HG02588 (cell line): ENCODE results near the gene IGHMBP2.

Experiments
- ATAC-seq: cut with Tn5 transposase; IDR thresholded peaks from one replicate; pipeline ENCODE4 v1.9.1; 2021; ENCODE audit warnings: mild to moderate bottlenecking, moderate library complexity; ENCODE audit not compliant: unreplicated experiment

IGHMBP2 gene

DNA sequence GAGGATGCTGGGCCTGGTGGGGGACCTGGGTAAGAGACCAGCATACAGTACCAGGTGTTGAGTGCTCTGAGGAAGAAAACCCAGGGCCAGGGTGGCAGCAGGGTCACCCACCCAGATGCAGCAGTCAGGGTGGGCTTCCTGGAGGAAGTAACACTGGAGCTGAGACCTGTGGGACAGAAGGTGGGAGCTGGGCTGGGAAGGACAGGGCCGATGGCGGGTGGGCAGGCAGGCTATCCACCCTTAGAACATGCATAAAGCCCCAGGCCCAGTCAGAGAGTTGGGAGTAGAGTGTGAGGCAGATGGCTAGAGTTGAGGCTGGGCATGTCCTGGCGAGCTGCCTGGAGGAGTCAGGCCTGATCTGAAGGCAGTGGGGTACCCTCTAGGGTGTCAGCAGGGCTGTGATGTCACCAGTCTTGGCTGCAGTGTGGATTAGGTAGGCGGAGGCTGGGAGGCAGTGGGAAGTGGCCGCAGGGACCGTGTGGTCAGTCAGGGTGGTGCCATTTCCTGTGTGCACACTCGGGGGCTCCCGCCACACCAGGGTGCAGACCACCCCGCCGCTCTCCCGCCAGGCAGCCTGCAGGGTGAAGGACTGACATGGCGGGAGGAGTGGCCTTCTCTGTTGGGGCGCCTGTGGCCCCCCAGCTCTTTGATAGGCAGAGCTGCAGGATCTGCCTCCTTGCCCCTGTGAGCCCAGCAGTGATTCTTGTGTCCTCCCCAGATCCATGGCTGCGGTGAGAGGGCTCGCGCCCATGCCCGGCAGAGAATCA, 35.3 kb downstream of the IGHMBP2 start:
- ATAC-seq = no peak

DNA sequence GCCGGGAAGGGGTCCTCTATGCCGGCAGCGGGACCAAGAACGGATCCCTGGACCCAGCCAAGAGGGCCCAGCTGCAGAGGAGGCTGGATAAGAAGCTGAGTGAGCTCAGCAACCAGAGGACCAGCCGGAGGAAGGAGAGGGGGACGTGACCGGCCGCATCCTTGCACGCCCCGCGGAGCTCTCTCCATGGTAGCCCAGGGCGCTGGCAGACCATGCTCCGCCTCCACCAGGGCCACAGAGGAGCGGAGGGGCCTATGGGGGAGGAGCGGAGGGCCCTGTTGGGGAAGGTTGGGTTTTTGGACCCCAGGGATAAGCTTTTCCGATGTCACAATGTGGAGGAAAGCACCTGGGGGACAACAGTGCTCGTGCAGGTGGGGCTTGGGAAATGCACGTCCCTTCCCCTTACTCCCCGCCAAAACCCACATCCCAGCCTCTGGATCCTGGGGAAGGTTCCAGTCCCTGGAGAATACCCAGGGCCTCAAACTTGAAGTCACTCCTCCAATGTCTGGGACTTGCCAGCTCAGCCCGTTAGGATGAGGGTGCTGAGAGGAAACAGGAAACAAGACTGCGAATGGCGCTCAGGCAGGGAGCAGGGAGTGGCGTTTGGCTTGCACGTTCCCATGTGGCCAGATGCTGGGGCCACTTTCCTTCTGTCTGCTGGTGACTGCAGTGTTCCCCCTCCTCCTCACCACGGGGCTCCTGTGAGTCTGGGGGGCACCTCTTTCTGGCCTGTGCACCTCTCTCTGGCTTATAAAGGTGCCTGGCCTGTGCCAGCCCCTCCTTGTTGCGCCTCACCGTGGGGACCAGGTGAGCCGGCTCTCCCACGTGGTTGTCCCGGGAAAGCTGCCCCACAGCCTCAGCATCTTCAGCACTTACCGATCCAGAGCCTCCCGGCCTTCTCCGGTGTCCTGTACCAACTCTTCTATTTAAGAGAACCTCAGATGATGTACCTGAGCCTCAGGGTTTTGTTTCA, 36.2 kb downstream of the IGHMBP2 start:
- no peak for ATAC-seq

DNA sequence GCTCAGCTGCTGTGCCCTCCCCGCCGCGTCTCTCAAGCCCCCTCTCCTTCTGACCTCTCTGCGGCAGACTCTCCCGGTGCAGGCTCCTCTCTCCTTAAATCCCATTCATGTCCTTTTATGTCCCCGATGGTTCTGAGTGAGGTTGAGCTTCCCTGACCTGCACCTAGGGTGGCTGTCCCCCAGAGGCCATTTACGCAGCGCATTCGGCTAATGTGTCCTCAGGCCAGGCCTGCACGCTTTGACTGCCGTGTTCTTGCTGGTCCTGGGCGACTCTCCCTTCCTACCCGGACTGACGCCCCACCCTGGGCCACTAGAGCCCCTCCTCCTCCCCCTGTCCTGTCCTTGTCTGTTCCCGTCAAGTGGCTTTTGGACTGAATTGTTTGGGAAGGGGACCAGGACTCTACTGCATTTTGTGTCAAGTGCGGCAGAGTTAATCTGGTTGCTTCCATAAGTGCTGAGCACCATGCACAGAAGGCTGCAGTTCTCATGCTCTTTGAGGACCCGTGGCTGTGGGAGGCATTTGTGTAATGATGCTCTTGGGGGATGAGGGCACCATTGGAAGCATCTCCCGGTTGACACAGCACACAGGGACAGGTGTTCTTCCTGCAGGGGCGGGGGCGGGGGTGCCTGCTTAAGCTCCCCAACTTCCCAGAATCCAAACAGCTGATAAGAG, 37.1 kb downstream of the IGHMBP2 start:
- ATAC-seq = no peak

DNA sequence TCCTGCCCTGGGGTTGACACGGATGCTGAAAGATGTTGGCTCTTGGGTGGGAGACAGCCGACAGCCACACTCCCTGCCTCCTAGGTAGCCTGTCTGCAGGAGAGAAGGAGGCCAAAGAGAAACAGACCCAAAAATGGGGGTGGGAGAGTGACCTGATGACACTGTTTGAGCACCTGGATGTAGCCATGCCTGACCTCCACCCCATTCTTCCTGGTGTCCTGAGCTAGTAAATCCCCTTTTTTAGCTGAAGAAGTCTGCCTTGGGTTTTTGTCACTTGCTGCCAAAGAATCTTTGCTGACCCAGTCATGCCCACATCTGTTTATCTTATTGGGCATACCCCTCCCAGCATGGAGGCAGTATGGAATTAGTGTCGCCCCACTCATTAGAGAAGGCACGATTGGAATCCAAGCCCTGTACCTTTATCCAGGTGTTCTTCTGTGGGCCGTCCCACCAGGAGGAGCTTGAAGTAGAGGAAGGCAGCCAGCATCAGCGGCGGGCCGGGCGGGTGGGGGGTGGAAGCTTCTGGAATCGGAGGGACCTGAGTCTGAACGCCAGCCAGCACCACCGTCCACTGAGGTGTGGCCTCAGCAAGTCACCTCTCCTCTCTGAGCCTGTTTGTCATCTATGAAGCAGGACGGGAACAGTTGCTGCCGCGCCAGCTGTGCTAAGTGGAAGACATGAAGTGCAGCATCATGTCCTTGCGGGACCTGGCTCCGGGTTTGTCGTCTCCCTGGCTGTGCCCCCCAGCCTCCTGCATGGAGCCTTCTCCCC, 37.8 kb downstream of the IGHMBP2 start:
- ATAC-seq = no peak

DNA sequence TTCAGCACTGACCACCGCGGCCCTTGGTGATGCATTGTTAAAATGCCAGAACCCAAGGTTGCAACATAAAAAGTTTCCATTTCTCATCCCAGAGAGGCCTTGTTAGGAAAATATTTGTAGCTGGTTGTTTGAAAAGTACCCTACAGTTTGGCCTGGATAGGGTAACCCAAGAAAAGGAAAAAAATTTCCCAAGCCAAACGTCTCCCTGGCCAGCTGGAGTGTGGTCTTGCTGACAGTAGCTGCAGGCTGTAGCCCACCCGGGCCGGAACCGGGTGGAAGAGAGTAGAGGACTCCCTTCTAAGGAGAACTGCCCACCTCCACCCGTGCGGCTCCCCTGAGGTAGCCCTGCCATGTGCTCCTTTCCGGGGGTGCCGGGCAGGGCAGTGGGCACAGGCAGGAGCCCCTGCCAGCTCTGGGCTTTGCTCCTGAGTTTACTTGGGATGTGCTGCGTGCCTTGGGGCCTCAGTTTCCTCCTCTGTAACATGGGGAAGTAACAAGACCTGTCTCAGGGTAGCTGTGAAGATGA, 38.5 kb downstream of the IGHMBP2 start:
- ATAC-seq = no peak

DNA sequence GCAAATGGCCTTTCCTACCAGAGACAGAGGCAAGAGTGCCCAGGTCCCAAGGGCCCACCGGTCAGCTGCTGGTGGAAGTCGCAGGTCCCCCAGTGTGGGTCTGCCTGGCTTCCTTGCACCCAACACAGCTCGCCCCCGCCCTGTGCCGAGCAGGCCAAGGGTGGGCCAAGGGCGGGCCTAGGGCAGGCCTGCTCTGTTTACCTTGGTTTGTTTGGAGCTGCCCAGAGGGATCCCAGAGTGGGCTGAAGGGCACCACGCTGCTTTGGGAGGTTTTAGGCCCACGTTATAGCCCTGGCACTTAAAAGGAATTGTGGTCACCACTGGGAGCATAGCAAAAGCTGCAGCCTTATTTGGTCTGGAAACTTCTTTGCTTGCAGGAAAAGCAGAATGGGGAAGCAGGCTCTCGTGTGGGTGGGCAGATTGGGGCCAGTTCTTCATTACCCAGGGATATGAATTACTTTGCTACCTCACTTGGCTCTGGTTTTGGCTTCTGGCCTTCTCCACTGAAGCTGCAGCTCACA, 39.1 kb downstream of the IGHMBP2 start:
- no peak for ATAC-seq

DNA sequence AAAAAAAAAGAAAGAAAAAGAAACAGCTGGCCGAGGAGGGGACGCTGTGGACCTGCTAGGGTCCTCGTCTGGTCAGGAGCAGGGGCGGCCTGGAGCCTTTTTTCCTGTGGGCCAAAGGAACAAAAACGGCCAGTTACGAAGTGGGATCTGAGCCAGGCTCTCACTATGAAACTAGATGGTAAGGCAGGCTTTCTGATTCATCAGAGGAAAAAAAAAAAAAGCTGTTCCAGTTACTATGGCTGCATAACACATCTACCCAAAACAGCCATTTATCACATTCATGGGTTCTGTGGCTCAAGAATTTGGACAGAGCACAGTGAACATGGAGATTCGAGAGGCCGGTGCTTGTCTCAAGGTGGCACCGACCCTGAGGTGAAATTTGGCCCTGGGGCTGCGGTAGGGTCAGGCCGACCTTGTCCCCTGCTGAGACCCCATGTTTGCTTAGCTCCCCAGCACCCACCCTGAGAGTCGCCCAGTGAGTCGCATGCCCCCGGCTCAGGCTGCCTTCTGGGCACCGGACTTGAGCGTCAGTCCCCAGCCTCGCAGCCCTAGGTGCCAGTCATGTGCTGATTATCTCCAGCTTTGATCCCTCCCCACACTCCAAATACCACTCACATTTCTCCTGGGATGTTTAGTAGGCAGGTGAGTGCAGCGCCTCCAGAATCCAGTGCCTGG, 42.9 kb downstream of the IGHMBP2 start:
- no peak for ATAC-seq

DNA sequence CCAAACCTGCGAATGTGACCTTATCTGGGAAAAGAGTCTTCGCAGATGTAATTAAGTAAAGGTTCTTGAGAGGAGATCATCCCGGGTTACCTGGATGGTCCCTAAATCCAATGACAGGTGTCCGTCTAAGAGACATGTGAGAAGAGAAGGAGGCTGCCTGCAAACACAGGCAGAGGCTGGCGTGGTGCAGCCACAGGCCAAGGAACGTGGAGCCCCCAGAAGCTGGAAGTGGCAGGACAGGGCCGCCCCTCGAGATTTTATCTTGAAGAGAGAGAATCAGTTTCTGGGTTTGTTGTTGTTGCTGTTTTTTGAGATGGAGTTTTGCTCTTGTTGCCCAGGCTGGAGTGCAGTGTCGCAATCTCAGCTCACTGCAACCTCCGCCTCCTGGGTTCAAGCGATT, 43.5 kb downstream of the IGHMBP2 start:
- no peak for ATAC-seq

DNA sequence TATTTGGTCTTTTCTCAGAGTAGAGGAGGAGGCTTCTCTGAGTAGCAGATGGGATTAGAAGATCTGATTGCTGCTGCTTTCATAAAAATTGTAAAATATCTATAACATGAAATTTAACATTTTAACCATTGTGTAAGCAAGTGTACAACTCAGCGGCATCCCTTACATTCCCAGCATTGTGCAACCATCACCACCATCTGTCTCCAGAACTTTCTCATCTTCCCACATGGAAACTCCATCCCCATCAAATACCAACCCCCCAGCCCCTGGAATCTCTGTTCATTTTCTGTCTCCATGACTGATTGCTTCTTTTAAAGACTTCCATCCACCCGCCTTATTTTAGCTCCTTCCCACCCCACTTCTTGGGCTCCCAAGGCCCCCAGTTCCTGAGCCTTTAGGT, 44.8 kb downstream of the IGHMBP2 start:
- ATAC-seq = no peak

DNA sequence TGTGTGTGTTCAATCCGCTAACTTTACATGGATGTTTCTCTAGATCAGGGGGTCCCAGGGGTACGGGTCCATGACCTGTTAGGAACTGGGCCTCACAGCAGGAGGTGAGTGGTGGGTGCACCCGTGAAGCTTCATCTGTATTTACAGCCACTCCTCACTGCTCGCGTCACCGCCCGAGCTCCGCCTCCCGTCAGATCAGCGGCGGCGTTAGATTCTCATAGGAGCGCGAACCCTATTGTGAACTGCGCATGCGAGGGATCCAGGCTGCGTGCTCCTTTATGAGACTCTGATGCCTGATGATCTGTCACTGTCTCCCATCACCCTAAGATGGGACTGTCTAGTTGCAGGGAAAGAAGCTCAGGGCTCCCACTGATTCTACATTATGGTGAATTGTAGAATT, 45.2 kb downstream of the IGHMBP2 start:
- no peak for ATAC-seq

DNA sequence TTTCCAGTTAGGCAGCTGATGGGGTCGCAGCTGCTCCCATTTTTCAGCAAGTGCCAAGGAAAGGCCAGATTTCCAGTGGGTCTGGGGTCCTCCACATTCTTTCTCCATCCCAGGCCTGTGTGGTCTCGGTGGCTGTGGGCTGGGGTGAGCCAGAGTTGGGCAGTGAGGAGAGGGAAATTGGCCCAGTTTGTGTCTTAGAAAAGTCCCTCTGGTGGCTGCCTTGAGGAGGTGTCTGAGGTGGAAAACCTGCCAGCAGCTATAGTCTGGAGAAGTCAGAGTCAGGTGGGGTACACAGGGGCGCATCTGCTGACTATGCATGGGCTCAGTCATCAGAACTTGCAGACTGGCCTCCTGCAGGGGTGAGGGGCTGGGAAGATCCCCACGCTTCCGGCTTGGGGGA, 46.6 kb downstream of the IGHMBP2 start:
- ATAC-seq = no peak

DNA sequence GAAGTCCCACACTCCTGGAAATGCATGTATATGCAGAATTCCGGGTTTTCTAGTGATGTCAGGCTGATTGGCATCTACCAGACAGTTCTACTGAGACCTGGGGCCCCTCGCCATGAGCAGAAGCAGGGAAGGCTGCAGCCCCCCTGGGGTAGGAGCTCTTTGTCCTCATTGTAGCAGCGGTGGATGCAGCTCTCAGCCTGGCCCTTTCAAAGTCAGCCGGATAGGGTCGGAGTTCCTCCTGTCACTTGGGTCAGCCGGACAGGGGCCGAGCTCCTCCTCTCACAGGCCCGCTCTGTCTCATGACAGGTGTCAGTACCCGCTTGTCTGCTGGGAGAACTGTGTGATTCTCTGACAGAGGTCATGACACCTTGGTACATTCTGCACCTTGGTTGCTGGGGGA, 47.1 kb downstream of the IGHMBP2 start:
- no peak for ATAC-seq

DNA sequence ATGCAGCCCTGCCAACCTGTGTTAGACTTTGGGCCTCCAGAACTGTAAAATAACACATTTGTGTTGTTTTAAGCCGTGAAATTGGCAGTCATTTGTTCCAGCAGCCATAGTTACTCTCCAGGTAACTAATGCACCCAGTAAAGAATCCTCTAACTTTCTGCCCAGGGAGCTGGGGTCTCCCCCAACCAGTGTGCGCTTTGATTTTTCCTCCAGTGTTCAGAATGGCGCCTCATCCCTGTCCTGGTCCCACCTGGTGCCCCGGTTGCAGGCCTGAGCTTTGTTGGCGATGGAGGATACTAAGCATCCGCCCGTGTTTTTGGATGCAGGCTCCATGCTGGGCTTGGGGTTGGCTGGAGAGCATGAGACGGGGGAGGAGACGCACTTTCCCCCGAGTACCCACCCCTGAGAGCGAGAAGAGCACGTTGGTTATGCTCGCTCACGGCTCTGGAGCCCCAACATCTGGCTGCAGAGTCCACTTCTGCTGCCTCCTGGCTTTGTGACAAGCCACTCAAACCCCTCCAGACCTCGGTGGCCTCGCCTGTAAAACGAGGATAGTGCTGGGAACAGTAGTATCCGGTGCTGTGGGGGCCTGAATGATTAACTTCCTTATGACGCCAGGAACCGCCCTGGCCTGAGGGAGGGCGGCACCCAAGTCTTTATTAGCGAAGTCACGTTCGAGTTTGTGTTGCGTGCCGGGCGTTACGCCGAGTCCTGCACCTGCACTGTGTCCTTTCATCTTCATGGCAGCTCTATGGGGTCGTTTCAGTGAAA, 51.3 kb downstream of the IGHMBP2 start:
- no peak for ATAC-seq

DNA sequence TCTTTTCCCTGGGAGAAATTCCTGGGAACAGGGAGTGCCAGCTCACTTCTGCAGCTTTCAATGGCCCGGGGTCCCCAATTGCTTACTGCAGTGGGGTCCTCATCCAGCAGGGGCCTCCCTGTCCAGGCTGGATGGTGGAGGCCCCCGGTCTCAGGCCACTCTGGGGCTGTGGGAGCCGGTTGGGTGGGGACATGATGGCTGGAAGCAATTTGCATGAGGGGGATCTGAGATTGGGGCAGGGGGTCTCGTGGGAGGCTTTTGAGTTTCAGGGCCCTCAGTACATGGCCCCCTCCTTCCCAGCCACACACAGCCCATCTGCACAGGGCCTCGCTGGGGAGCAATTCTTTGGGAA, 51.9 kb downstream of the IGHMBP2 start:
- ATAC-seq = no peak

DNA sequence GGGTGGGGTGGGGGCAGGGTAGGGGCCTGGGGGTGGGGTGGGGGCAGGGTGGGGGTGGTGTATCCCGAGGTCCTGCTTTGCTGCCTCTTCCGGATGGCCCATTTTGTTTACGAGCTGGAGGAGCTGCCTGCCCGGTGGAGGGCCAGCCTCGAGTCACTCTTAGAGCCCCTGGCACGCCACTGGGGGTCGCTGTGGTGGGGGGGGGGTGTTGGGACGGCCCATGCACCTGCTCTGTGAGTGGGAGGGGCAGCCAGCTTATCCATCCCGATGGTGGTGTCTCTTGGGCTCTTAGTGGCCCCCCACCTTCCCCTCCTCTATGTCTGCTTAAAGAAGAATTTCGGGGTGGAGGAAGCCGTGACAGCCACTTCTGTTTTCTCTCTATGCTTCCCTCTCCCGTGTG, 52.5 kb downstream of the IGHMBP2 start:
- no peak for ATAC-seq

DNA sequence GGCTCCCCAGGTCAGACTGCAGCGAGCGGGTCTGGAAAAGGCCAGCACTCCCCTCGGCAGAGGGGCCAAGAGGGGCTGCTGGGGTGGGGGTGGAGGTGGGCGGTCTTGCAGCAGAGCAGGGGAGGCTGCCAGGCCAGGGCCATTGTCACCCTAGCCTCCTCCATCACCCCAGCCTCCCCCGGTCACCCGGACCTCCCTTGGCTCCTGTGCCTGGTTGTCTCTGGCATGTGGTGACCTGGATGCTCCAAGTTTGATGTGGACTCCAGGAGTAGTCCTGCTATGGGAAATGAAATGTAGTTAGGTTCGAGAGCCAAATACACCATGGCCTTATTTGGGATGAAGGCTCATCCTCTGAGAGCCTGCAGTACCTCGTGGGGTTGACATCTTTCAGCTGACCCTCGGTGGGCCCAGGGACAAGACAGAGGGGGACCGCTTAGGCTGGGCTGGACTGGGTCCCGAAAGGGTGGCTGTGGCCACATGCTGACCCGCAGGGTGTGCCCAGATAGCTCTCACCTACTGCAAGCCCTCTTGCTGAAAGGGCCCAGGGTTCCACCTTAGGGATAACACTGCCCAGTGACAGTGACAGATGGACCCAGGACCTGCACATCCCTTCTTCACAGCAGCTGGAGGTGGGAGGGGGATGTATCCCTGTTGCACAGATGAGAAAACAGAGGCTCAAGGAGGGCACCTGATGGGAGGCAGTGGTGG, 53.0 kb downstream of the IGHMBP2 start:
- ATAC-seq = no peak

DNA sequence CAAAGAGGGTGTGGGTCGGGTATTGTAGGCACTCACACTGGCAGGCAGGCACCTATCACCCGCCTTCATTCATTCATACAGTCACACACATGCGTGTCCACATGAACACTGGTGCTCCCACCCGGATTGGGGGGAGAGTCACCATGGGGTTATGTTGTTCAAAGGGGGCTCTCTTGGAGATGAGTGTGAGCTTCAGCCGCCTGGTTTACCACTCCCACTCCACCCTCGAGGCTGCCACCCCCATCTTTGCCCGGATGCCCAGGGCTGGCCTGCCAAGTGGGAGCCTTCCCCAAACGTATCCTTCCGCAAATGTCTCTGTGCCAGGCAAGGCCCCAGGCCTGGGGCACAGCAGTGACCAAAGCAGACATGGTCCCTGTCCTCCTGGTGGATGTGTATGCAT, 54.5 kb downstream of the IGHMBP2 start:
- no peak for ATAC-seq

DNA sequence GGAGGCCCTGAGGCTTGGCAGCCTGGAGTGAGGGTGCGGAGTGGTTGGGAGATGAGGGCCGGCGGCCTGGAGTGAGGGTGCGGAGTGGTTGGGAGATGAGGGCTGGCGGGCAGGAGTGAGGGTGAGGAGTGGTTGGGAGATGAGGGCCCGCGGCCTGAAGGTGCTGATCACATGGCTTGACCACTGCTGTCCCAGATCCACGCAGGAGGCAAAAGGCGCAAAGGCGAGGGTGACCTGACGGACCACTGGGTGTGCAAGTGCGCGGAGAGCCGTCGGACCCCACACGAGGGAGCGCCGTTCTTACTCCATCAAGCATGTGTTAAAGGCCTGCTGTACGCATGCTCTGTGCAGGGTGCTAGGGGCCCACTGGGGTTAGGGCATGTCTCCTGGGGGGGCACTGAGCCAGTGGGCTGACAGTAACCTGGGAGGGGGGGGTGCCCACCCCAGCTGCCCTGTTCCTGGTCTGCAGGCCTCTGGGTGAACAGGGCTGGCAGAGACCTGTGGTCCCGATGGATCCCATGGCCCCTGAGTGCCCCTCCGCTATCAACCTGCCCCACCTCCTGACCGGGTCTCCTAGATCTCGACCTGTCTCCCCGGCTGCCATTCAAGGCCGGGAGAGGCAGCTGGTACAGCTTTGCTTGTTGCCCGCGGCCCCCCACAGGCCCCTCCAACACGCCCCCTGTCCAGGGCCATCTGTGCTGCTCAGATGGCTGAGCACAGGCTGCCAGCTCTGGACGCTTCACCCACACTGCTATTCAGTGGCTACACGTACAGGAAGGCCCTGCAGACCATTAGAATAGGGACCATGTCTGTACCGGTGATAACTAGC, 56.0 kb downstream of the IGHMBP2 start:
- no peak for ATAC-seq
